GM12892 (cell line): ENCODE results near the gene PIGU.

Experiments used
- POLR2A ChIP-seq: IDR thresholded peaks from 2 replicates; pipeline ENCODE4 v1.6.1; 2011; ENCODE audit warnings: low read depth, low read length, control low read depth
- TAF1 ChIP-seq: IDR thresholded peaks from 2 replicates; pipeline ENCODE4 v1.6.1; 2011; ENCODE audit warnings: low read depth, mild to moderate bottlenecking, control low read depth, low read length, borderline replicate concordance

DNA sequence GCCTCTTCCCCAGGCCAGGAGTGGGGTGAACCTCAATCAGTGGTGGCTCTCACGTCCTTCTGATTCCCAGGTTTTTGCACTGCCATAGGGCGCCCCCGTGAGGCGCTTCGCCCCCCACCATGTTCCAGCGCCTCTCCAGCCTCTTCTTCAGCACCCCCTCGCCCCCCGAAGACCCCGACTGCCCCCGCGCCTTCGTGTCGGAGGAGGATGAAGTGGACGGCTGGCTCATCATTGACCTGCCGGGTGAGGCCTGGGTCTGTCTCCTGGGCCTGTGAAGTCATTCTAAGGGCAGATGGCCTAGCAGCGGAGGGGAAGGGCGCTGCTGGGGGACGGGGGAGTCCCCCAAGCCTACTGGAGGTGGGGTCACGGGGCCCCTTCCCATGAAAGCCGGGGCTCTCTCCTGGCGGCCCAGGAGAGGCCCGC is 31.7 kb upstream of the PIGU start:
- TF ChIP-seq POLR2A (no peak), TAF1 (no peak)
